Measurements from ENCODE around the gene PLA2G6. TPM values are rescaled to one million over a fixed set of nuclear protein-coding genes. Genes with fewer than 3 reads are reported as not detected.

PLA2G6 gene
- total RNA-seq, 6 donors from 2014 or later = 21.1 to 295 (median 47.5) TPM

DNA sequence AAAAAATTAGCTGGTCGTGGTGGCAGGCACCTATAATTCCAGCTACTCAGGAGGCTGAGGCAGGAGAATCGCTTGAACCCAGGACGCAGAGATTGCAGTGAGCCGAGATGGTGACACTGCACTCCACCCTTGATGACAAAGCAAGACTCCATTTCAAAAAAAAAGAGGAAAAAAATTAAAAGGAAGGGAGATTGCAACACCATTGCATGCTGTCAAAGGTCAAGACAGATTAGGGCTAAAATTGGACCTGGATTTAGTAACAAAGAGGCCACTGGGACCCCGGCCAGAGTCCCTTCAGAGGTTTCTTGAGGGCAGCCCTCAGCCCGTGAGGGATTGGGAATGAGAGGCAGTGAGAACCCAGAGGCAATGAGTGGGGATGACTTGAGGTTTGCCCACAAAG is 11.9 kb upstream of the PLA2G6 start:
- Histone ChIP-seq H3K4me3 (no peak overlapping the region), H3K4me1 (peaks cover 9 to 17% (median 14%) of the 10 kb centered on the region in 4 donors), H3K27ac (peak overlapping the region in 2 of 4 donors; percentile 15 to 46), H3K27me3 (no peaks in the 10 kb centered on the region), H3K9me3 (no peaks in the 10 kb centered on the region), H3K36me3 (no peaks in the 10 kb centered on the region)
- DNase-seq (peak in 1 of 2 donors; percentile 27), ATAC-seq (ENCODE audit: low FRiP score in 2 of 2) (peak in 1 of 2 donors; percentile 62)
- peak; percentile 2 to 19 for TF ChIP-seq POLR2AphosphoS5 (IDR thresholded peaks at IDR 0.05)
- no peak for TF ChIP-seq EP300 (IDR thresholded peaks at IDR 0.05)
- TF ChIP-seq POLR2A (IDR thresholded peaks at IDR 0.05) = no peak
- TF ChIP-seq, protein P1, sequence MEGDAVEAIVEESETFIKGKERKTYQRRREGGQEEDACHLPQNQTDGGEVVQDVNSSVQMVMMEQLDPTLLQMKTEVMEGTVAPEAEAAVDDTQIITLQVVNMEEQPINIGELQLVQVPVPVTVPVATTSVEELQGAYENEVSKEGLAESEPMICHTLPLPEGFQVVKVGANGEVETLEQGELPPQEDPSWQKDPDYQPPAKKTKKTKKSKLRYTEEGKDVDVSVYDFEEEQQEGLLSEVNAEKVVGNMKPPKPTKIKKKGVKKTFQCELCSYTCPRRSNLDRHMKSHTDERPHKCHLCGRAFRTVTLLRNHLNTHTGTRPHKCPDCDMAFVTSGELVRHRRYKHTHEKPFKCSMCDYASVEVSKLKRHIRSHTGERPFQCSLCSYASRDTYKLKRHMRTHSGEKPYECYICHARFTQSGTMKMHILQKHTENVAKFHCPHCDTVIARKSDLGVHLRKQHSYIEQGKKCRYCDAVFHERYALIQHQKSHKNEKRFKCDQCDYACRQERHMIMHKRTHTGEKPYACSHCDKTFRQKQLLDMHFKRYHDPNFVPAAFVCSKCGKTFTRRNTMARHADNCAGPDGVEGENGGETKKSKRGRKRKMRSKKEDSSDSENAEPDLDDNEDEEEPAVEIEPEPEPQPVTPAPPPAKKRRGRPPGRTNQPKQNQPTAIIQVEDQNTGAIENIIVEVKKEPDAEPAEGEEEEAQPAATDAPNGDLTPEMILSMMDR (IDR thresholded peaks at IDR 0.05) = no peak
- 37 to 68% methylated on average over 6 of the region's 6 CpGs for WGBS, 2 donors

DNA sequence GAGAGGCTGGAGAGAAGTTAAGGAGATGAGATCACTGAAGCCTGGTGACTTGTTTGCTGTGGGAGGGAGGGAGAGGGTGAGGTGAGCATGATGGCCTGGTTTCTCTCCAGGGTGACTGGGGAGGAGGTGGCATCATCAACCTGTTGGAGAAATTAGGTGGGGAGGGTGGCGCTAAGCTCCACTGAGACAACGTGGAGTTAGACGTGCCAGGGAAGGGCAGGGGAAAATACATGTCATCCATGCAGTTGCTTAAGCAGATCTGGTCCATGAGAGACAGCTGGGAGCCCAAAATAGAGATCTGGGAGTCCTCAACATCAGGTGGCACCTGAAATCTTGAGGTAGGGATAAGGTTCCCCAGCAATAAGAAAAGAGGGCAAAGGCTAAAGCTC is 10.8 kb upstream of the PLA2G6 start:
- 72 to 90% methylated on average over 3 of the region's 3 CpGs for WGBS, 2 donors
- H3K27ac ChIP-seq = no peak overlapping the region
- no peaks in the 10 kb centered on the region for H3K36me3 ChIP-seq
- H3K4me1 ChIP-seq = peaks cover 16 to 24% (median 22%) of the 10 kb centered on the region in 4 donors
- TF ChIP-seq, protein P1 (IDR thresholded peaks at IDR 0.05) = no peak
- TF ChIP-seq POLR2A (IDR thresholded peaks at IDR 0.05) = no peak
- TF ChIP-seq POLR2AphosphoS5 (IDR thresholded peaks at IDR 0.05) = no peak
- TF ChIP-seq EP300 (IDR thresholded peaks at IDR 0.05) = no peak
- no peaks in the 10 kb centered on the region for H3K27me3 ChIP-seq
- ATAC-seq (ENCODE audit: low FRiP score in 2 of 2) (no peak), DNase-seq (no peak)
- no peaks in the 10 kb centered on the region for H3K9me3 ChIP-seq
- H3K4me3 ChIP-seq = no peak overlapping the region

DNA sequence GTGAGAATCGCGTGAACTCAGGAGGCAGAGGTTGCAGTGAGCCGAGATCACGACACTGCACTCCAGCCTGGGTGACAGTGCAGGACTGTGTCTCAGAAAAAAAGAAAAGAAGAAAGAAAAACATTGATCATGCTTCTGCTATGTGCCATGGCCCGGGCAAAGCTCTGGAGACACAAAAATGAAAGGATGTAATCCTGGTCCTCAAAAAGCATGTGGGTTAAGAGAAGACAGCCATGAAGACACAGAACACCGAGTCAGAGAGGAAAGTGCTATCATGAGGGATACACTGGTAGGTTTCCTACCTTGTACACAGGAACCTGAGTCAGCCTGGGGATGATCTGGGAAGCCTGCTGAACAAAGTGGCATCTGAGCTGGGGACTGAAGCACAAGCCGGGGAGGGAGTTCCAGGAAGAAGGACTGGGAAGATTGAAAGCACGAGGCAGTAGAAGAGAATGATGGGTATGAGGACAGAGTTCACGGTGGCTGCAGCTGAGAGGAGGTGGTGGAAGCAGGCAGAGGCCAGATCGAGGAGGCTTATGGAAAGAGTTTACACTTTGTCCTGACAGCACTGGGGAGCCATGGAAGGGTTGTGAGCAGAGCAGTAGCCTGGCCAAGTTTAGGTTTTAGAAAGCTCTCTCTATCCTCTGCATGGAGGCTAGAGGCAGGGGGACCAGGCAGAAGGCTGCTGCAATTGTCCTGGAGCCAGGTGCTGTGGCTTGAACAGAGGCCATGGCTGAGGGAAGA is 10.3 kb upstream of the PLA2G6 start:
- Histone ChIP-seq H3K27me3 (no peaks in the 10 kb centered on the region), H3K4me3 (no peak overlapping the region), H3K36me3 (no peaks in the 10 kb centered on the region), H3K9me3 (no peaks in the 10 kb centered on the region), H3K27ac (no peak overlapping the region), H3K4me1 (peaks cover 22 to 30% (median 27%) of the 10 kb centered on the region in 4 donors)
- 85 to 87% methylated on average over 10 of the region's 10 CpGs for WGBS, 2 donors
- DNase-seq = no peak
- no peak for ATAC-seq (ENCODE audit: low FRiP score in 2 of 2)
- TF ChIP-seq POLR2AphosphoS5 (IDR thresholded peaks at IDR 0.05) (no peak), POLR2A (IDR thresholded peaks at IDR 0.05) (no peak), EP300 (IDR thresholded peaks at IDR 0.05) (no peak)
- TF ChIP-seq, protein P1 (IDR thresholded peaks at IDR 0.05) = no peak

DNA sequence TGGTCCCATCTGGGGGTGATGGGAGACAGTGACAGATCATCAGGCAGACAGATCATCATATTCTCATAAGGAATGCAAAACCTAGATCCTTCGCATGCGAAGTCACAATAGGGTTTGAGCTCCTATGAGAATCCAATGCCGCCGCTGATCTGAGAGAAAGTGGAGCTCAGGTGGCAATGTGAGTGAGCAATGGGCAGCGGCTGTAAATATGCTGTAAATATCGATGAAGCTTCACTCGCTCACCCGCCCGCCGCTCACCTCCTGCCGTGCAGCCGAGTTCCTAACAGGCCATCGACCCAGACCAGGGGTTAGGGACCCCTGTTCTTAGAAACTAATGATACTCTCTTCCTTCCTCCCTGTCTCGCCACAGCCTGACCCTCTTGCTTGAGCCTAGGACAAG is 9.4 kb upstream of the PLA2G6 start:
- DNase-seq = no peak
- ATAC-seq (ENCODE audit: low FRiP score in 2 of 2) = no peak
- H3K4me3 ChIP-seq = no peak overlapping the region
- TF ChIP-seq EP300 (IDR thresholded peaks at IDR 0.05) = no peak
- no peak for TF ChIP-seq POLR2AphosphoS5 (IDR thresholded peaks at IDR 0.05)
- TF ChIP-seq, protein P1 (IDR thresholded peaks at IDR 0.05) = no peak
- no peak for TF ChIP-seq POLR2A (IDR thresholded peaks at IDR 0.05)
- peaks cover 27 to 33% (median 31%) of the 10 kb centered on the region in 4 donors for H3K4me1 ChIP-seq
- no peaks in the 10 kb centered on the region for H3K36me3 ChIP-seq
- H3K27me3 ChIP-seq = no peaks in the 10 kb centered on the region
- H3K27ac ChIP-seq = no peak overlapping the region
- WGBS, 2 donors = 89 to 94% methylated on average over 14 of the region's 14 CpGs
- no peaks in the 10 kb centered on the region for H3K9me3 ChIP-seq

DNA sequence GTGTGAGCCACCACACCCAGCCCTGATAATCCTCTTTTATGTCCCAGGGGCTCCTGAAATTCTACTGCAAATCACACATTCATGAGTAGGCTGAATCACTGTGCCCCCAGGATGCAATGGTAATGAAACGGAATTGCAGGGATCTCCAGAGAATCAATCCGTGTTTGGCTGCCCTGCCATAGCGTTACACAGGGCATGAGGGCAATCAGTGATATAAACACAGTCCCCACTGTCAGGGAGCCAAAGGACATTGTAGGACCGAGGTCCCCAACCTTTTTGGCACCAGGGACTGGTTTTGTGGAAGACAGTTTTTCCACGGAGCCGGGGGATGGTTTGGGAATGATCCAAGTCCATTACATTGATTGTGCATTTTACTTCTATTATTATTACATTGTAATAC is 9.0 kb upstream of the PLA2G6 start:
- Histone ChIP-seq H3K27me3 (no peaks in the 10 kb centered on the region), H3K36me3 (no peaks in the 10 kb centered on the region), H3K9me3 (no peaks in the 10 kb centered on the region), H3K27ac (no peak overlapping the region), H3K4me3 (no peak overlapping the region), H3K4me1 (peaks cover 27 to 33% (median 31%) of the 10 kb centered on the region in 4 donors)
- DNase-seq (no peak), ATAC-seq (ENCODE audit: low FRiP score in 2 of 2) (no peak)
- WGBS, 2 donors = 65 to 80% methylated on average over 6 of the region's 6 CpGs
- TF ChIP-seq POLR2A (IDR thresholded peaks at IDR 0.05) (no peak), POLR2AphosphoS5 (IDR thresholded peaks at IDR 0.05) (no peak), EP300 (IDR thresholded peaks at IDR 0.05) (no peak)
- TF ChIP-seq, protein P1 (IDR thresholded peaks at IDR 0.05) = no peak

All from upper lobe of left lung (tissue), 6 donors.